PC-9 (cell line): Measurements from ENCODE around the gene SURF4. TPM values are rescaled to one million over a fixed set of nuclear protein-coding genes. Genes with fewer than 3 reads are reported as not detected.
A peak's percentile ranks its signal among the peaks of the same experiment; 100 is the strongest.

Experiments used
- BruUV-seq: library from RNA; stranded (reverse); fragments of 400-500 nt; replicated peaks from 2 replicates; lab custom pipeline; 2021; lab: Mats Ljungman, UMichigan
- CTCF ChIA-PET: fragments of 300-600 bp; sonication (Branson Sonifier 250); formaldehyde crosslinking; loops from one replicate; lab custom pipeline; 2022; ENCODE audit warnings: antibody characterized with exemption; lab: Charles Lee
- POLR2A ChIA-PET: fragments of 300-600 bp; sonication (Branson Sonifier 250); formaldehyde crosslinking; loops from one replicate; lab custom pipeline; 2022; ENCODE audit warnings: antibody characterized with exemption; ENCODE audit not compliant: unreplicated experiment; lab: Charles Lee
- DNase-seq, 2 experiments: peaks; one replicate each; pipeline versions ENCODE4 v3.0.0 to v3.0.0-alpha.2; 2015 to 2022; ENCODE audit warnings: mixed read lengths in 1 of 2
- H2AFZ ChIP-seq: fragments of 200-600 bp; sonication (generic); 2 replicates; pipeline ENCODE4 v1.8.1; 2017; ENCODE audit warnings: antibody characterized with exemption
- H3F3A ChIP-seq: fragments of 200-600 bp; sonication (generic); 2 replicates; pipeline ENCODE4 v1.8.1; 2017; ENCODE audit warnings: antibody characterized with exemption, mild to moderate bottlenecking, low read depth; ENCODE audit not compliant: insufficient read depth
- H3K27ac ChIP-seq: fragments of 200-600 bp; sonication (generic); 2 replicates; pipeline ENCODE4 v1.6.1; 2016; ENCODE audit warnings: mixed run types
- H3K27me3 ChIP-seq: fragments of 200-600 bp; sonication (generic); 2 replicates; pipeline ENCODE4 v1.6.1; 2016; ENCODE audit warnings: low read depth, mixed run types; ENCODE audit not compliant: insufficient read depth
- H3K36me3 ChIP-seq: fragments of 200-600 bp; sonication (generic); 2 replicates; pipeline ENCODE4 v1.6.1; 2016; ENCODE audit warnings: low read depth, mixed run types
- H3K4me1 ChIP-seq: fragments of 200-600 bp; sonication (generic); replicated peaks from 2 replicates; pipeline ENCODE4 v1.6.1; 2016; ENCODE audit warnings: mixed run types; ENCODE audit not compliant: insufficient read depth
- H3K4me2 ChIP-seq: fragments of 200-600 bp; sonication (generic); 2 replicates; pipeline ENCODE4 v1.6.1; 2017; ENCODE audit warnings: mixed run types
- H3K4me3 ChIP-seq: fragments of 200-600 bp; sonication (generic); 2 replicates; pipeline ENCODE4 v1.6.1; 2016; ENCODE audit warnings: mixed run types
- H3K79me2 ChIP-seq: fragments of 200-600 bp; sonication (generic); 2 replicates; pipeline ENCODE4 v1.6.1; 2017; ENCODE audit warnings: low read depth, mixed run types
- H3K9me2 ChIP-seq: fragments of 200-600 bp; sonication (generic); 2 replicates; pipeline ENCODE4 v1.8.1; 2017; ENCODE audit warnings: mild to moderate bottlenecking; ENCODE audit not compliant: insufficient read depth
- H3K9me3 ChIP-seq: fragments of 200-600 bp; sonication (generic); 2 replicates; pipeline ENCODE4 v1.8.1; 2016; ENCODE audit warnings: low read depth; ENCODE audit not compliant: insufficient read depth
- H4K20me1 ChIP-seq: fragments of 200-600 bp; sonication (generic); 2 replicates; pipeline ENCODE4 v1.8.1; 2017; ENCODE audit not compliant: insufficient read depth
- CTCF ChIP-seq: fragments of 200-600 bp; sonication (generic); conservative IDR thresholded peaks from 2 replicates; pipeline ENCODE4 v1.6.1; 2017; ENCODE audit warnings: mixed run types, antibody characterized with exemption, mild to moderate bottlenecking, moderate library complexity
- EZH2 ChIP-seq: fragments of 200-600 bp; sonication (generic); IDR thresholded peaks from 2 replicates; pipeline ENCODE4 v1.8.0; 2017; ENCODE audit warnings: antibody characterized with exemption, low read depth
- intact Hi-C: fragments of 100-400 bp; cut with micrococcal nuclease; formaldehyde crosslinking; loops from one replicate; pipeline ENCODE4 v1.10.0; 2022; ENCODE audit not compliant: unreplicated experiment
- total RNA-seq: library from RNA; stranded (reverse); gene quantifications from 2 replicates; pipeline ENCODE4 v1.2.3, GENCODE V29; 2021

The SURF4 gene
- total RNA-seq, 1 experiment from 2014 or later, result 199 TPM

- ChIA-PET POLR2A (interaction anchor here (0.5 kb wide), 1 partner anchor 52 kb away, joined by 6 read pairs; no protein-coding TSS in a partner anchor), CTCF (no interaction called here)
- H3F3A ChIP-seq, result no peaks in the 10 kb centered on the region
- H2AFZ ChIP-seq, result no peak overlapping the region
- TF ChIP-seq CTCF (no peak), EZH2 (no peak)
- H3K9me3 ChIP-seq, result no peaks in the 10 kb centered on the region
- H3K4me3 ChIP-seq, result no peak overlapping the region
- H3K9me2 ChIP-seq, result no peaks in the 10 kb centered on the region
- H3K36me3 ChIP-seq, result no peaks in the 10 kb centered on the region
- BruUV-seq, result no TSS peak
- H3K4me2 ChIP-seq, result no peak overlapping the region
- DNase-seq, result no peak
- H3K79me2 ChIP-seq, result no peaks in the 10 kb centered on the region
- H3K4me1 ChIP-seq, result no peaks in the 10 kb centered on the region
- H3K27ac ChIP-seq, result no peak overlapping the region
- intact Hi-C loops, result no loop called here
- no peaks in the 10 kb centered on the region for H4K20me1 ChIP-seq
- peaks cover 41% of the 10 kb centered on the region for H3K27me3 ChIP-seq
Measured at GRCh38 chr9:133397370-133397769, 21.5 kb upstream of the SURF4 start.

- no TSS peak for BruUV-seq
- no peaks in the 10 kb centered on the region for H3K36me3 ChIP-seq
- H3K79me2 ChIP-seq, result no peaks in the 10 kb centered on the region
- H4K20me1 ChIP-seq, result no peaks in the 10 kb centered on the region
- ChIA-PET CTCF (no interaction called here), POLR2A (interaction anchor here (0.5 kb wide), 1 partner anchor 53 kb away, joined by 6 read pairs; no protein-coding TSS in a partner anchor)
- H3K9me3 ChIP-seq, result no peaks in the 10 kb centered on the region
- no peaks in the 10 kb centered on the region for H3F3A ChIP-seq
- peaks cover 41% of the 10 kb centered on the region for H3K27me3 ChIP-seq
- intact Hi-C loops, result no loop called here
- H3K4me1 ChIP-seq, result no peaks in the 10 kb centered on the region
- H3K4me2 ChIP-seq, result no peak overlapping the region
- H2AFZ ChIP-seq, result no peak overlapping the region
- TF ChIP-seq CTCF (peak; percentile 30; the same call in 1 of the 2 replicates), EZH2 (no peak)
- no peak overlapping the region for H3K27ac ChIP-seq
- no peaks in the 10 kb centered on the region for H3K9me2 ChIP-seq
- no peak for DNase-seq
- no peak overlapping the region for H3K4me3 ChIP-seq
Measured at GRCh38 chr9:133396952-133397351, 21.1 kb upstream of the SURF4 start.

- Histone ChIP-seq H2AFZ (no peak overlapping the region), H3K79me2 (no peaks in the 10 kb centered on the region), H3K4me1 (no peaks in the 10 kb centered on the region), H3K4me3 (no peak overlapping the region), H3K9me2 (no peaks in the 10 kb centered on the region), H3K9me3 (no peaks in the 10 kb centered on the region), H3K27me3 (peaks cover 48% of the 10 kb centered on the region), H3F3A (no peaks in the 10 kb centered on the region), H4K20me1 (no peaks in the 10 kb centered on the region), H3K4me2 (no peak overlapping the region), H3K27ac (no peak overlapping the region), H3K36me3 (no peaks in the 10 kb centered on the region)
- ChIA-PET CTCF (no interaction called here), POLR2A (interaction anchor here (0.5 to 0.7 kb wide), 2 partner anchors 21 to 47 kb away, joined by 3 to 5 read pairs; no protein-coding TSS in a partner anchor)
- intact Hi-C loops, result no loop called here
- BruUV-seq, result no TSS peak
- no peak for TF ChIP-seq EZH2
- TF ChIP-seq CTCF, result no peak
- no peak for DNase-seq
Measured at GRCh38 chr9:133394687-133395271, 18.9 kb upstream of the SURF4 start.
